Stimulated activated CD4-positive, alpha-beta T cell treated with anti-CD3 and anti-CD28 coated beads, TNF-alpha, amount 100 ng/mL, for 1 hour (primary cell): Measurements from ENCODE around the gene CHSY1.
A peak's percentile ranks its signal among the peaks of the same experiment; 100 is the strongest.

Source experiments
- DNase-seq, 3 donors: peaks; one replicate each; pipeline ENCODE4 v3.0.0-alpha.2; 2020; ENCODE audit warnings: low read depth in 3 of 3, low spot score in 1 of 3

The CHSY1 gene

DNA sequence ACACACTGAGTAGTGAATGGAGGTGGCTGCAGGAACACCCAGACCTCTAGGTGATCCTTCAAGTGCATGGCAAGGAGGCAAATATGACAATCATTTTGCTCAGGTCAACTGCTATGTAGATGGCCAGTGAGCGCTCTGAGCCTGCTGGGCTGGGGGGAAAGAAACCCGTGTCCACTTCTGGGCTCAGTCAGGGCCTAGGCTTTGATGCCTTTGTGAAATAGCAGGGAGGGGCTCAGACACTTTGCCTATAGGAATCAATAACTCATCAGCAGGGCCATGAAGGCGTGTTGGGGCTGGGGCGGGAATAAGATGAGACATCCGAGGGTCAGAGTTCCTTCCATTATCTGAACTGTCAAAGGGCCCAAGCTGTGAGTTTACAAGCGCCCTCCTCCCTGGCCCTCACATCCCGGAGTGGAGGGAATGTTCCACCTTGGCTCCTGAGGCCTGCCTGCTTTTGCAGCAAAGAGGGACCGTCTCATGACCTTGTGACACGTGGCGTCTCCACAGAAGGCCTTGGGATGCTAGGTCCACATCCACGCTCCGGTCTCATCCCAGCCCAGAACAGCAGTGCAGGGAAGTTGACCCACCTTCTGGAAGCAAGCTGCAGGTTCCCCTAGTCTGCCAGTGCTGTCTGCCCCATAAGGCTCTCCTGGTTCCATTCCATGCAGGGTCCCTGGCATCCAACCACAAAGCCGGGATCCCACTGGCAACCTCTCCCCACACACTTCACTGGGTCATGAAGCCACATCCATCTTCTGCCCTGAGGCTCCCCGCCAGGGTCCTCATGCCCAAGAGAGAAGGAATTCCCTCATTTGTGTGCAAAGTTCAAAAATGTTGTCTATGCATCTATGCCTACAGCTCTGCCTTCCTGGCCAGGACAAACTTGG, 78.4 kb downstream of the CHSY1 start:
- no peak for DNase-seq

DNA sequence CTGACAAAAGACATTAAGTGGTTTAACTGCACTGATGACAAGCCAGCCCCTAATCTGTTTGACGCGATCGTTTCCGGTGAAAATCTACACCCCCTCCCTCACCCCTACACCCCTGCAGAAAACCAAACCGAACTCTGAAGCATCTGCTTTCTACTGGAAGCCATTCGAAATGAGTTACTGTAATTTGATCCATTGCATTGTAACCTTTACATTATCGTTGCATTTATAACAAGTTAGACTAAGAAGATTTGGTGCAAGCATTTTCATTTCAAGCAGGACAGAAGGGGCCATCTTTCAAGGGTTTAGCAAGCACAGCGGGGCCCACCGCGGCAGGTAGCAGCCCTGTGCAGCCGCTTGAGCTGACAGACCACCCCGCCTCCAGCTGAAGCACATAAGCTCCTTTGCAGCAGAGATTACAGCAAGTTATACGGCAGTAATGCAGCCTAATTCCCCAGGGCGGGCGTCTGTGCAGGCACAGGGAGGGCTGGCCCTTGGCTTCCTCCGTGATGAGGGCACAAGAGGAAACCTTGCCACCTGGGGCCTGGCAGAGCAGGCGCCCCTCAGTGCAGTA, 79.3 kb downstream of the CHSY1 start:
- DNase-seq, result no peak

DNA sequence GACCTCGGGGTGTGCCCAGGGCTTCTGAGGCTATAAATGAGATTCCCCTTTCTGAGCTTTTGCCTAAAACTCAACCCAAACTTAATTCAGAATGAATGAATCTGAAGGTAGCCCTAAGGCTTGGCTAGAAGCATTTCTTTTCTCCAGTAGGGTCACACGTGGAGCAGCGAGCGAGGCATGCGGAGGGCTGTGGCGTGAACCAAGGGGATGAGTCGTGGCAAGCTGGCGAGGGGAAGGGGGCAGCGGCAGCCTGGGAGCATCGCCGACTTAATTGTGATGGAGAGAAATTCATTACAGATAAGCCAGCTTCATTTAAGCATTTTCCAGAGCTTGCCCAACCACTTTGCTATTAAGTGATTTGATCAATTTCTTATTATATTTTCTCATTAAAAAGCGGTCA, 79.9 kb downstream of the CHSY1 start:
- no peak for DNase-seq

DNA sequence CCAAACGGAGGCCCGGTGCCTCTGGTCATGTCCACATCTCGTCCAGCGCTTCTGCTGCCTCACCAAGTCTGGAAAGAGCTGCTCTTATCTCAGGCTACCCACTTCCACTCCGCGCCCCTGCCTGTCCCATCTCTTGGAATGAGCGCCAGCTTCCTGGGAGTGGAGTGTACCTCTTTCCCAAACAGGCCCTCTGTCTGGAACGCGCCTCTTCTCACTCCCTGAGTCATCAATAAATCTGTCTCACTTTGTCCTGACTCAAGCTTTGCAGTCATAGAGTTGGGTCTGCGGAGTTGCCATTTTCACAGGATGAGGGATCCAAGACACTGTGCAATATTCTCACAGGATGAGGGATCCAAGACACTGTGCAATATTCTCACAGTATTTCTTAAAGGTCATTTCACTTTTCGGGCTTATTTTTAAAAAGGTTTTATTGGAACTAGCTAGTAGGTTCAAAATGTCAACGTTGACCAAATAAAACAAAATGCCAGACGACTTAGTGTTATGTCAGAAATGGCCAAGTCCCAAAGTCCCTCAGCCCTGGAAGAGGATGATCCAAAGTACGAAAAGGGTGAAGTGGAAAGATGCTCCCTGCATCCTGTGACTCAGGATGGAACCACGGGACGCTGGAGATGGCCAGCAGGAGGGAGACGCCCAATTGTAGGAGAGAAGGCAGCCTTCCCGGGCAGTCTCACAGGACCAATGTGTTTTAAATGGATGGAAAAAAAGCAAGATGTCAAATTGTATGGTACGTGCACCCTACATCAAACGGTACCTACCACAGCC, 81.1 kb downstream of the CHSY1 start:
- no peak for DNase-seq

DNA sequence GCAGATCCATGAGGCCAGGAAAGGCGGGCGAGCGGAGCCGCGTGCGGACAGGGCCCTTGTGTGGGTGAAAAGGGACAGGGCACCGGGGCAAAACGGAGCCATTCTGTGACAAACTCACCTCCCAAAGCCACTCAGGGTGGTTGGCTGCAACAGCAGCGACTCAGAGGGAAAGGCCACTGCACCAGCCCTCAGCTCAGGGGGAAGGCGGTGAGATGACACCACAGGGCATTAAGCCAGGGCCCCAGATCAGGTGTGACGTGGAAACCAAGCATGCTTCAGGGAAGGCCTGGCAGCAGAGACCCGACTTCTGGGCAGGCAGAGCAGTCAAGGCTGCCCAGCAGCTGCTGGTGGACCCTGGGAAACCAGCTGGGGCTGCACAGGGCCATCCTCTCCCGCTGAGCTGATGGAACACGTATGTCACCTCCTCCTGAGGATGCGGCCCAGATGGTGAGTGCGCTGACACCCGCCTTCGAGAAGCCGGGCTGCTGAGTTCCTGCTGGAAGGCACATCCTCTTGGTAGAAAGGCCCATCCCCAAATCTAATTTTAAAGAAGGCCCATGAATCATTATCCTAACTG, 82.3 kb downstream of the CHSY1 start:
- DNase-seq, result no peak

DNA sequence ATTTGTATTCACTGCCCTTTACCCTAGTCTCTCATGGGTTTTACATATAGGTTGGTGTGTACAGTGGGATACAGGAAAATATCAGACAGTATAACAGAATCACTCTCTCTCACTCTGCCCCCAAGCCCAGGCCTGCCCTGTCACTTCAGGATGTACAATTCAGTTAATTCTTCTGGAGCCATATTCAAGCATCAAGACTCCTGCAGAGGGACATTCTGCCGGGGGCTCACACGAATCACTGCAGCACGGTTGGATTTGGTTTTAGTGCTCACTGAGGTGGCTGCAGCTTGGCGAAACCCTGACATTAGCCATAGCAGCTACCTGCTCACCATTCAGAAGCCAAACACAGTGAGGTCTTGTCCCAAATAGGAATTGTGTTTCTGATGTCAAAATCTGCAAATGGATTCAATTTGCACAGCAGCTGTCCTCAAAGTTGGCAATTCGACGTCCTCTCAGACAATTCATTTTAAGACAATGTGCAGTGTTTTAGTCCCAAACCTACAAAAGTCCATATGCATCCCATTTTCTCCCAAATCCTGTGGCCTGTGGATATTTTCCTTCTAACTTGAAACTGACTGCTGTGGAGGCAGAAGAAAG, 82.9 kb downstream of the CHSY1 start:
- DNase-seq, result no peak

DNA sequence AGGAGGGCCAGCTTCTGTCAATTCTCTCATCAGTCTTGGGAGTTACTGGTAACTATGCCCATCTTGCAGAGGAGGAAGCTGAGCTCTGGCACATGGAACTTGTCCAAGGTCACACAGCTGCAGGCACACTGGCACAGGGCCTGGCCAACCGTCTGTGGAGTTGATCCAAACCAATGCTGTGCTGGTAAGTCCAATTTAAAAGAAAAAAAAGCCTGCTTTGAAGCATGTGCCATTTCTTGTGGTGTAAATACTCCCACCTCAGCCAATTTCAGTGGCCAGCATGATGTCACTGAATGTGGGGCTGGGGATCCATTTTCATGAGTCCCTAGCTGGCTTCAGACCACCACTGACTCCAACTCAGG, 83.4 kb downstream of the CHSY1 start:
- DNase-seq, result no peak

DNA sequence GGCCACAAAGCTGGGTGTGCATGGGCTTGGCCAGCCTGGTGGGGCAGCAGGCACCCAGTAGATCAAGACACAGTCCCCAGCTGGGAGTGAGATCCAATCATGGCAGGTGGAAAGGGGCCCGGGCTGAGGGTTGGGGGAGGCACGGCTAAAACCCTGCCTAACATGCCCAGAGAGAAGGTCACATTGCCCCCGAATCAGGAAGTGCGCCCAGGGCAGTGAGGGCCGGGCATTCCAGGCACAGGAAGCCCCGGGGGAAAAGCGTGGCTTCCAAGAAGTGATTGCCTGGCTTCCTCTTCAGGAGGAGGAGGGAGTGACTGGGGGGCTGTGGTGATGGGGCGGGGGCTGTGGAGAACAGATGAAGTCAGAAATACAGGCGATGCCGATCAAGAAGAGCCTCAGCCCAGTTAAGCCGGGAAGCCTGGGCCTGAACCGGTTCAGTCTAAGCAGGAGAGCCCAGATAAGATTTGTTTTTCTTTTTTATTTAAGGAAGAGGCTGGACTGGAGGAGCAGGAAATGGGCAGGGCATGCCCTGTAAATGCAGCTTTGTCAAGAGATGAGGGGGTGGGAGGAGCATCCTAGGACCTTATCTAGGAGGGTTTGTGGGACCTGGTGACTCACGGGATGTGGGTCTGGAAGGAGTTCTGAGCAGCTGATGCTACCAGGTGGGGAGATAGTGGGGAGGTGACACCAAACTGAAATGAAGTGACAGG, 83.9 kb downstream of the CHSY1 start:
- DNase-seq, result peak in 2 of 3 donors; percentile 9 to 31

DNA sequence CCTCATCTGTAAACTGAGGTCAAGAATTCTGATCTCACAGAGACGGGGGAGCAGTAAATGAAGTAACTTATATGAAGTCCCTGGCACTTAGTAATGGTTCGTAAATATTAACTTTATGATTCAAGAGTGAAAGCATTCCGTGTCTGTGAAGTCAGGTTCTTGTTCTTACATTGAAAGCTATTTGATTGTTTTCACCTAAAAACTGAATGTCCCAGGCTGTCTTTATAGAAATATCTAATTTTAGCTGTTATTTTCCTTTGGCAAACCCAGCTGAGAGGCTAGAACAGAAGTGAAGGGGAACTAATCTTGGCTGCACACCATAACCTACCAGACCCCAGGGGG, 84.5 kb downstream of the CHSY1 start:
- DNase-seq, result no peak

DNA sequence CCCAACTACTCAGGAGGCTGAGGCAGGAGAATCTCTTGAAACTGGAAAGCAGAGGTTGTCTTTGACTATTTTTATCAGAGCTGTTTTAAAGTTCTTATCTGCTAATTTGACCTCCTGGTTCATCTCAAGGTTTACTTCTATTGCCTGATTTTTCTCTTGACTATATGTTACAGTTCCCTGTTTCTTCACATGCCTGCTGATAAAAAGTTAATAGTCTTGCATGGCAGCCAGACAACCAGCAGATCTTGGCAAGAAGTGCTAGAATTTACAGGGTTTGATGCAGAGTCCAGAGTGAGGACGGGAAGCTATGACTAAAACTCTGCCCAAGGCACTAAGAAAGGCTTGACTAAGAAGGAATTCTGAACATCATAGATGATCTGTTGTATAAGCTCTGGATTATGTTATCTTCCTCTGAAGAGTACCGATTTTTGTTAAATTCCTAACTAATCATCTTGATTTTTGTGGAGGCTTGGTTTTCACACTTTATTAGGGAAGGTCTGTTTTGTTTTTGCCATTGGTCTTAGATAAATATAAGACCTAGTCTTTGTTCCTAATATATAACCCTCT, 85.9 kb downstream of the CHSY1 start:
- DNase-seq, result no peak

DNA sequence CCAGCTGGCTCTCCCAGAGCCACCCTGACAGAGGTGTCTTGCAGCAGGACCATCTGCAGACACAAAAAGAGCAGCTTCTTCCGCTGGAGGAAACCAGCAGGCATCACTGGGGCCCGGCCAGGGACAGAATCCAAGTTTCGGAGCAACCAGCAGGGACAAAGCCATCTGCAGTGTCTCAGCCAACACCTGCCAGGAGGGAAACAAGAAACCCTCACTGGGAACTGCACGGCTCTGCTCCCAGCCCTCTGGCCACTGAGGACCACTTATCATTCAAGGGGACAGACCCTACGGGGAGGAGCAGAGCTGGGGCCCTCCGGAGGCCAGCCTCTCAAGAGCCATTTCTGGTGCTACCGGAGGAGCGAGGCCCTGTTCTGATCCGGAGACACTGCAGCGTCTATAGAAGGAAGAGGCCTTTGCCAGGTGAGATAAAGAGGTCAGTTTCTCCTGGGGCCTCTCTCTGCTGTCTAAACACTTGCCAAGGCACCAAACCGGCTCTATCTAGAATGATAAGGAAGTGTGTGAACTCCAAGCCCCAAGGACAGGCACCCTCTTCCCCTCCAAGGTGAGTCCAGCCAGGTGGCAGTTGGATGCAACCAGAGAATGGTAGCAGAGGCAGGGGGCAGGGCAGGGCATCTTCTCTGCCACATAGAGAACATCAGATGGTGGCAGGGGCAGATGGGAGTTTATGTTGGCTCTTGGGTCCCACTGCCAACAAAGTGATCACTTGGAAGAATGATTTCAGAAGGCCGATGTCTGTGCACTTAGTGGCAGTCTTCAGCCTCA, 89.0 kb downstream of the CHSY1 start:
- DNase-seq, result no peak

DNA sequence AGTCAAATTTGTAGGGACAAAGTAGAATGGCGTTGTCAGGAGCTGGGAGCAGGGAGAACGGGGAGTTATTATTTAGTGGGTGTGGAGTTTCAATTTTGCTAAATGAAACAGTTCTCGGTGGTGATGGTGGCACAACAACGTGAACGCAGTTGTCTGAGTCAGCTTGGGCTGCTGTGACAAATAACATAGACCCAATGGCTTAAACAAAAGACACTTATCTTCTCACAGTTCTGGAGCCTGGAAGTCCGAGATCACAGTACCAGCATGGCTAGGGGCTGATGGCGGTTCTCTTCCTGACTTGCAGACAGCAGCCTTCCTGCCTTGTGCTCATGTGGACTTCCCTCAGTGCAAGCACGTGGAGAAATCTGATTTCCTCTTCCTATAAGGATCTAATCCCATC, 90.2 kb downstream of the CHSY1 start:
- DNase-seq, result no peak

DNA sequence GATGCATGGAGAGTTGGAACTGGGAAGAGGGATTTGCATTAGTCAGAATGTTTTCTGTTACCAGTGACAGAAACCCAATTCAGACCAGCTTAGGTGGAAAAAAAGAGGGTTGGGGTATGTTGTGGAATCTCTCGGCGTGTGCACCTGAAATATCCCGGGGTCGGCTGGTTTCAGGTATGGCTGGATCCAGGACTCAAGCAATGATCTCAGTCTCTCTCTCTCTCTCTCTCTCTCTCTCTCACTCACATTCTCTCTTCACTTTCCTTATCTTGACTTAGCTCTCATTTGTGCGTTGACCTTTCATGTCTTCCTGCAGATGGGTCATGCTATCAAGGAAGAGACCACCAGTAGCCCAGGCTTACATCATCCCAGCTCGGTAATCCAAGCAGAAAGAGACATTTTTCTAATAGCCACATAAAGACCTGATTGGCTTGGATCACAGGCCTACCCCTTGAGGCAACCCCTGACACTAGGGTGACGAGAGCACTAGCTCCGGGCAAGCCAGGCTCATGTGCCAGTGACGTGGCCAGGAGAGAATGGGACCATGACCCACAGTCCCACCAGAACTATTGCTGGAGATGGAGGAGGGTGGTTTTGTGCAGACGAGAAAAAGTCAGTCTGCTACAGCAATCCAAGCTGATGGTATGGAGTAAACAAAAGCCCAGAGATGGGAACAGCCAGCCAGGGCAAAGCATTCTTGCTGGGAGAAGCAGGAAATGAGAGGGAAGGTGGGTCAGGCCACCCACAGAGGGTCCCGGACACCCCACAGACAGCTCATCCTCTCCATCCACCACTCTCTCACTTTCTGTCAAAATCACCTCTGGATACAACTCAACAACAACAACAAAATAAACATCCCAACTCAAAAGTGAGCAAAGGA, 91.7 kb downstream of the CHSY1 start:
- no peak for DNase-seq

DNA sequence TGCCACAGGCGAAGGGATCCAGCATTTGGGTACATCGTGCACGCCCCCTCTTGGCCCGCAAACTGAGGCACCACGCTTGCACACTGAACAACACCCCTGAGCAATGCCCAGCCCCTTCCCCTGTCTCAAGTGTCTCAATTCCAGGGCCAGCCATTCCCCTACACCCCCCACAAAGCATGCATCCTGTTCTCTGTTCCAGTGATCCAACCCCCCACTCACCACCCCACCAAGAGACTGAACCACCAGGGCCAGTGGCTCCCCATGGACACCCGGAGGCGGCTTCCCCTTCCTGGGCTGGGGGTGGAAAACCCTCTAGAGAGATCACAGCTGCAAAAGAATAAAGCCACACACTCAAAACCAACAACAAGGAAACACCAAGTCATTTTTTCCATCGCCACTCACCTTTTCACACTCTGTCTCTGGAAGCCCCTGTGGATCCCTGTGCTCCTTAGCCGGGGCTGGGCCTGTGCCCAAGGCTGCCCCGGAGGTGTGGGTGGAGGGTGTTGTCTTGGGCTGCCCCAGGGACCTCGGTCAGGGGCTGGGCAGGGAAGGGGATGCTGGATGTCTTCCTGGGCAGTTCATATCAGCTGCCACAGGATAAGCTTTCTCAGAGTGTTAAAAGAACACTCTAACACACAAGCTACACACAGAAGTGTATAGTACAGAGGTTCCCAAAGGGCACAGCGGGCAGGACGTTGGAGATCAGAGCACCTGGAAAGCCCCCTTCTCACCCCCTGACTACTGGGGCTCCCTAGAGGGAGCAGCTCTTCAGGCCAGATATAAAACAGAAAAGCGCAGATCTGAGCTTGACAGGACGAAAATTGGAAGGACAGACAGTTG, 92.5 kb downstream of the CHSY1 start:
- no peak for DNase-seq

DNA sequence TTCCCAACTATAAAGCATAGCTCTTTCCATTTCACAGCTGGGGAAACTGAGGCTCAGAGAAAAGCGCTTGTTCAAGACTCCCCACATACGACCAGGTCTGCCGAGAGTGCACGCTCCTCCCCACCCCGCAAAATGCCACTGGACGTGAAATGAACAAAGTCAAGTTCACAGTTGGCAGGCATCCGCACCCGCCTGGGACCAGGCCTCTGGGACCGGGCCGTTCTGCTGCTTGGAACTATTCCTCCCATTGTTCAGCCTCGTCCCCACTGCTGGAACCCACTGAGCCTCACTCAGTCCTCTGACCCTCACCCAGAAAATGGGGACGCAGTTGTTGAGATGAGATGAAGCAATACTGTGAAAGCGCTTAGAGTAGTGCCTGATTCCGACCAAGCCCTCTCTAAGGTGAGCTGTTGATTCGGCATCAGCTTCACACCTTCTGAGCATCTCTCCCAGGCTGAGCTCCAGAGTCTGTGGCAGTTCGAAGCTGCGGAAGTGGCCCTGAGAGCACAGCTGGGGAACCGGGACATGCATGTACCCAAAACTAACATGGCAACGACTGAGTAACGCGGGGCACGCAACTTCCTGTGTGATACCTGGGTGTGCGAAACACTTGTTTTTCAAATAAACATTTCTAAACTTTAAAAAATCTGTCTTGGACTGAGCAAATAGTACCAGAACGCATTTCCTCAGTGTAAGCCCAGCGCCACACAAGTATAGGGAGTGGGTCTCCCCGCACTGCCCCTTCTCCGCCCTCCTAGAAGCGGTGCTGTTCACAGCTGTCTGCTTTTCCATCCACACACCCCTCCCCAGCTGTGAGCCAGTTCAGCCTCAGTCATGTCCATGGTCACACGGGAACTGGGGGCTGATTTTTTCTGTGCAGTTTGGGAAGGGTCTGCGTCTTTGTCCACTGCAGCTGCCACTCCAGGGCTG, 93.4 kb downstream of the CHSY1 start:
- no peak for DNase-seq

DNA sequence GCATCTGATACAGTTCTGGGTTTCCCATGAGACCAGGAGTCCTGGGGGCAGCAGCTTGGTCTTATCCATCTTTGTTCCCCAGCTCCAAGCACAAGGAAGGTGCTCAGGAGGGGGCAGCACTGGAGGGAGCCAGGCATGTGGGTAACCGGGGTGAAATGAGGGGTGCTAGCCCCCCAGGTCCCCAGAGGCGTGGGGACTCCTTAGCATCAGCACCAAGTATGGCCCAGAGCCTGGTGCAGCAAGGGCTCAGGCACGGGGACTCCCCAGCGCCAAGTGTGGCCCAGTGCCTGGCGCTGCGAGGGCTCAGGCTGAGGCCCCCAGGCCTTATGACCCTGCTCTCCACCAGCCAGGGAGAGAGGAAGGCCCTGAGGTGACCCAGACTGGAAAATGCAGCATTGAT, 94.1 kb downstream of the CHSY1 start:
- no peak for DNase-seq
